ENCODE results near the gene QARS1.

DNA sequence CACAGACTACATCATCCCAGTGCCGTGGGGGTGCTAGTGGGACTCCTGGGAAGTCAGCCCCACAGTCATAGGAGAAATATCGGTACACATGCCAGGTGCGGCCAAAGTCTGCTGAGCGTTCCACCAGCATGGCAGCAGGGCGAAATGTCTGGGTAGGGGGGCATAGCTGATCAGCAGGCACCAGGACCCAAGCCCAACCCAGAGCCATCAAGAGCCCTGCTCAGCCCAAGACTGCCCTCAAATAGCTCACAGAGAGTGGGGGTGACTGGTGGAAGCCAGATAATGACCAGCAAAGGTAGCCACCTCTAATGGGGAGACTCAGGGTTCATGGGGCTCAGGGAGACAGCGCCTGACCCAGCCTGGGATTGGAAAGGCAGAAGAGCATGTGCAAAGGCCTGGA is 27.0 kb upstream of the QARS1 start:
- TF ChIP-seq POLR2A (IDR thresholded peaks at IDR 0.05) = no peak
- TF ChIP-seq, protein P1, sequence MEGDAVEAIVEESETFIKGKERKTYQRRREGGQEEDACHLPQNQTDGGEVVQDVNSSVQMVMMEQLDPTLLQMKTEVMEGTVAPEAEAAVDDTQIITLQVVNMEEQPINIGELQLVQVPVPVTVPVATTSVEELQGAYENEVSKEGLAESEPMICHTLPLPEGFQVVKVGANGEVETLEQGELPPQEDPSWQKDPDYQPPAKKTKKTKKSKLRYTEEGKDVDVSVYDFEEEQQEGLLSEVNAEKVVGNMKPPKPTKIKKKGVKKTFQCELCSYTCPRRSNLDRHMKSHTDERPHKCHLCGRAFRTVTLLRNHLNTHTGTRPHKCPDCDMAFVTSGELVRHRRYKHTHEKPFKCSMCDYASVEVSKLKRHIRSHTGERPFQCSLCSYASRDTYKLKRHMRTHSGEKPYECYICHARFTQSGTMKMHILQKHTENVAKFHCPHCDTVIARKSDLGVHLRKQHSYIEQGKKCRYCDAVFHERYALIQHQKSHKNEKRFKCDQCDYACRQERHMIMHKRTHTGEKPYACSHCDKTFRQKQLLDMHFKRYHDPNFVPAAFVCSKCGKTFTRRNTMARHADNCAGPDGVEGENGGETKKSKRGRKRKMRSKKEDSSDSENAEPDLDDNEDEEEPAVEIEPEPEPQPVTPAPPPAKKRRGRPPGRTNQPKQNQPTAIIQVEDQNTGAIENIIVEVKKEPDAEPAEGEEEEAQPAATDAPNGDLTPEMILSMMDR (IDR thresholded peaks at IDR 0.05) = no peak

Data from testis (tissue), 2 donors.